Lower leg skin (tissue), 3 donors: ENCODE results near the gene ANO10.

ENCODE experiments used
- CTCF ChIP-seq, 3 donors: fragments of 450-650 bp; IDR thresholded peaks; one replicate each; pipeline ENCODE4 v1.5.1; 2016; ENCODE audit warnings: antibody characterized with exemption in 3 of 3, mild to moderate bottlenecking in 3 of 3, moderate library complexity in 2 of 3
- POLR2A ChIP-seq, 2 donors: fragments of 450-650 bp; IDR thresholded peaks; one replicate each; pipeline ENCODE4 v1.6.1; 2016 to 2017; ENCODE audit warnings: antibody characterized with exemption in 2 of 2, mild to moderate bottlenecking in 1 of 2, moderate library complexity in 1 of 2

- TF ChIP-seq CTCF (IDR thresholded peaks at IDR 0.05) (no peak), POLR2A (IDR thresholded peaks at IDR 0.05) (no peak)
Measured at GRCh38 chr3:43340403-43340802, 281.4 kb downstream of the ANO10 start.
